Measurements from ENCODE around the gene CALR. TPM values are rescaled to one million over a fixed set of nuclear protein-coding genes. Genes with fewer than 3 reads are reported as not detected.
"Not testable (repeated sequence)": the region's sequence is repeated elsewhere in the genome, so short reads cannot be mapped to it uniquely, and the experiment has no call there.

CALR gene
- total RNA-seq, 1 donor from 2014 or later: 1,241 TPM

DNA sequence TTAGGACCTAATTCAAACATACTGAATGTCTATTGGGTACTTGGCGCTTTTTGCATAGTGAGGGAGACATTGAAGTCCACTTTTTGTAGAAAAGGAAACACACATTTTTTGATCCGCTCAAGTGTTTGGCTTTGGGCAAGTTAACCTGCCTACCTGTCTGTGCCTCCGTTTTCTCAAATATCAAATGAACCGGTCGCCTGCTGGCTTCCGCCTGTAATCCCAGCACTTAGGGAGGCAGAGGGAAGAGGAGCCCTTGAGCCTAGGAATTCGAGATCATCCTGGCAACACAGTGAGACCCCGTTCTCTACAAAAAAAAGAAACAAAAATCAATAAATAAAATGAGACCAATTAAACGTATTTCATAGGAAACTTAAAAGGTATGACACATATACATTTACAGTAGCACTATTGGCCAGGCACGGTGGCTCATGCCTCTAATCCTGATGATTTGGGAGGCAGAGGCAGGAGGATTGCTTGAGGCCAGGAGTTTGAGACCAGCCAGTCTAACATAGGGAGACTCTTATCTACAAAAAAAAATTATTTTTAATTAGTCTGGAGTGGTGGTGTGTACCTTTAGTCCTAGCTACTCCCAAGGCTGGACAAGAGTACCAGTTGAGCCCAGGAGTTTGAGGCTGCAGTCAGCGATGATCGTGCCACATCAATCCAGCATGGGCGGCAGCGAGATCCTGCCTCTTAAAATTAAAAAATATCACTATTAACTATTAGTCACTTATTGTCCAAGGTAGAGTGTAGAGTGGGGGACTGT is 8.5 kb downstream of the CALR start:
- Mint-ChIP-seq H3K27me3 (ENCODE audit: unreplicated experiment) (no peaks in the 10 kb centered on the region), H3K27ac (ENCODE audit: unreplicated experiment) (peak overlapping the region; percentile 84), H3K9me3 (ENCODE audit: unreplicated experiment) (no peaks in the 10 kb centered on the region), H3K4me1 (ENCODE audit: unreplicated experiment) (peaks cover 28% of the 10 kb centered on the region), H3K4me3 (ENCODE audit: unreplicated experiment) (peak overlapping the region; percentile 86), H3K36me3 (ENCODE audit: unreplicated experiment) (peaks cover 31% of the 10 kb centered on the region)
- no peak for DNase-seq (ENCODE audit: extremely low spot score, unreplicated experiment)
- TF ChIP-seq, protein P1, sequence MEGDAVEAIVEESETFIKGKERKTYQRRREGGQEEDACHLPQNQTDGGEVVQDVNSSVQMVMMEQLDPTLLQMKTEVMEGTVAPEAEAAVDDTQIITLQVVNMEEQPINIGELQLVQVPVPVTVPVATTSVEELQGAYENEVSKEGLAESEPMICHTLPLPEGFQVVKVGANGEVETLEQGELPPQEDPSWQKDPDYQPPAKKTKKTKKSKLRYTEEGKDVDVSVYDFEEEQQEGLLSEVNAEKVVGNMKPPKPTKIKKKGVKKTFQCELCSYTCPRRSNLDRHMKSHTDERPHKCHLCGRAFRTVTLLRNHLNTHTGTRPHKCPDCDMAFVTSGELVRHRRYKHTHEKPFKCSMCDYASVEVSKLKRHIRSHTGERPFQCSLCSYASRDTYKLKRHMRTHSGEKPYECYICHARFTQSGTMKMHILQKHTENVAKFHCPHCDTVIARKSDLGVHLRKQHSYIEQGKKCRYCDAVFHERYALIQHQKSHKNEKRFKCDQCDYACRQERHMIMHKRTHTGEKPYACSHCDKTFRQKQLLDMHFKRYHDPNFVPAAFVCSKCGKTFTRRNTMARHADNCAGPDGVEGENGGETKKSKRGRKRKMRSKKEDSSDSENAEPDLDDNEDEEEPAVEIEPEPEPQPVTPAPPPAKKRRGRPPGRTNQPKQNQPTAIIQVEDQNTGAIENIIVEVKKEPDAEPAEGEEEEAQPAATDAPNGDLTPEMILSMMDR (IDR thresholded peaks at IDR 0.05): no peak

DNA sequence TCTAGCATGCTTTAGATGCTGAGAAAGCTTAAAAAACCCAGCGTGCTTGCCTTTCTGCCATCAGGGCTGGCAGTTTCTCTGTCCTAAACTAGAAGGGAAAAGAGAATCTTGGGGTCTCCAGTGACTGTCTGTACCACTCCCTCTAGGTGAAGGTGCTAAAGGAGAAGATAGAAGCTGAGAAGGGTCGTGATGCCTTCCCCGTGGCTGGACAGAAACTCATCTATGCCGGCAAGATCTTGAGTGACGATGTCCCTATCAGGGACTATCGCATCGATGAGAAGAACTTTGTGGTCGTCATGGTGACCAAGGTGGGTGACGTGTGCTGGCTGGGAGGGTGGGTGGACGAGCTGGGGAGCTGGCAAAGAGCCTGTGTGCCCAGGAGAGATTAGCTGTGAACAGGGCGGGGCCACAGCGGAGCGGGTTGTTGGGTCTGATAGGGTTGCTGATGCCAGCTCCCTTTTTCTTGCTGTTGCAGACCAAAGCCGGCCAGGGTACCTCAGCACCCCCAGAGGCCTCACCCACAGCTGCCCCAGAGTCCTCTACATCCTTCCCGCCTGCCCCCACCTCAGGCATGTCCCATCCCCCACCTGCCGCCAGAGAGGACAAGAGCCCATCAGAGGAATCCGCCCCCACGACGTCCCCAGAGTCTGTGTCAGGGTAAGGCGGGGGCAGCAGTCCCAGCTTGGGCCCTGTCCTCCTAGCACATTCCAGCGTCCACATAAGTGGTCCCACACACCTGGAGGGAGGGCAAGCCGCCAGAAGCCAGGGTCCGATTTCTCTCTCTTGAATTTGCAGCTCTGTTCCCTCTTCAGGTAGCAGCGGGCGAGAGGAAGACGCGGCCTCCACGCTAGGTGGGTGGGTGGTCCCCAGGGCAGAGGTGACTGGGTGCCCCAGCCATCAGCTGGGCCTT is 9.5 kb downstream of the CALR start:
- H3K27ac Mint-ChIP-seq (ENCODE audit: unreplicated experiment): peak overlapping the region; percentile 31
- peak overlapping the region; percentile 12 for H3K4me3 Mint-ChIP-seq (ENCODE audit: unreplicated experiment)
- peaks cover 29% of the 10 kb centered on the region for H3K36me3 Mint-ChIP-seq (ENCODE audit: unreplicated experiment)
- TF ChIP-seq, protein P1 (IDR thresholded peaks at IDR 0.05): no peak
- H3K4me1 Mint-ChIP-seq (ENCODE audit: unreplicated experiment): peaks cover 34% of the 10 kb centered on the region
- DNase-seq (ENCODE audit: extremely low spot score, unreplicated experiment): no peak
- no peaks in the 10 kb centered on the region for H3K27me3 Mint-ChIP-seq (ENCODE audit: unreplicated experiment)
- no peaks in the 10 kb centered on the region for H3K9me3 Mint-ChIP-seq (ENCODE audit: unreplicated experiment)

DNA sequence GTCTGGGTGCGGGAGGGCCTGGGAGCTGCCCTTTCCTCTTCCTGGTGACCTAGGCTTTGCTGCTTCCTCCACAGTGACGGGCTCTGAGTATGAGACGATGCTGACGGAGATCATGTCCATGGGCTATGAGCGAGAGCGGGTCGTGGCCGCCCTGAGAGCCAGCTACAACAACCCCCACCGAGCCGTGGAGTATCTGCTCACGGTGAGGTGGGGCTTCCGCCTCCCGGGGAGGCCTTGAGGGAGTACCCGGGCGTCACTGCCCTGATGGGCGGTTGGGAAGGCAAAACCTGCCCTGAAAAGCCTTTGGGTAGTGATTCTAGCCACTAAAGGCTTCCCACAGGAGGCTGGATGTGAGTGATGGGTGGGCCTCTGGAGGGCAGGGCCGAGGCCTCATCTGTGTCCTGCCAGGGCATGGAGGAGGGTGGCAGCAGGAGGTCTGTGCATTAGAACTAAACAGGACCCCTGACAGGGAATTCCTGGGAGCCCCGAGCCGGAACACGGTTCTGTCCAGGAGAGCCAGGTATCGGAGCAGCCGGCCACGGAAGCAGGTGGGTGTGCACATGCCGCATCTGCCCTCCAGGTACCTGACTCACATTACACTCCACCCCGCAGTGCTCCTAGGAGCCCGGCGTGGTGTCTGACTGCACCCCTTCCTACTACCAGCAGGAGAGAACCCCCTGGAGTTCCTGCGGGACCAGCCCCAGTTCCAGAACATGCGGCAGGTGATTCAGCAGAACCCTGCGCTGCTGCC is 10.4 kb downstream of the CALR start:
- Mint-ChIP-seq H3K9me3 (ENCODE audit: unreplicated experiment) (no peaks in the 10 kb centered on the region), H3K4me3 (ENCODE audit: unreplicated experiment) (no peak overlapping the region)

DNA sequence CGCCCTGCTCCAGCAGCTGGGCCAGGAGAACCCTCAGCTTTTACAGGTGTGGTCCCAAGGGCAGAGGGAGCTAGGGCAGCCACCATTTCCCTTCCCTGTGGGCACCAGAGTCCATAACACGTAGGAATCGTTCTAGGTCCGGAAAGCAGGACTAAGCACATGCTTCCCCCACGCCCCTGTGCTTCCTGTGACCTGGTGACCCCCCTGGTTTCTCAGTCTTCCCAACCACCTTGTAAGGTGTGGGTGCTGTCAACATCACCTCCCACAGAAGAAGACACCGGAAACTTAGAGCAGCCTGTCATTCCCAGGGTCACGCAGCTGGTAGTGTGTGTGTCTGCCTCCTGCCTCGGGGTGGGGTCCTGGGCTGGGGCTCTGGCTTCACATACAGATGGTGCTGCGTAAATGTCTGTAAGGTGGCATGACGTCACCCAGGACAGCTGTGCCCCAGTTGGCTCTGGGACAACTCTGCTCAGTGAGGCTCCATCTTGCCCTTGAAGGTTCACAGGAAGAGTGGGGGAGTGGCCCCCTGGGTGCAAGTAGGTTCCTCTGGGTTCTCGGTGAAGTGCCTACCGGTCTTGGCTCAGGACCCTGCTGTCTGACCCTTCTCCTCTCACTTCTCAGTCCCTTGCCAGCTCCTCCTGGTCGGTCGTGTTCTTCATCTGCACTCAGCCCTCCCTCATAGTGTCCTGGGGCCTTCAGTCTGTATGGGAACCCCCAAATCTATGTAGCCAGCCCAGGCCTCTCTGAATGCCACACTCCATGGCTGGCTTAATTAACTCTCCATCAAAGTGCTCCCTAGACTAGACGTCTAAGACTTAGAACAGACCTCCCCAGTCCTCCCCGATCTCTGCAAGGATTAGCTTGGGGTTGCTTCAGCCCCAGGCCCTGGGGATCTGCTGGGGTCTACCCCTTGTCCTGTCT is 11.2 kb downstream of the CALR start:
- TF ChIP-seq, protein P1 (IDR thresholded peaks at IDR 0.05): no peak
- no peaks in the 10 kb centered on the region for H3K27me3 Mint-ChIP-seq (ENCODE audit: unreplicated experiment)
- H3K4me1 Mint-ChIP-seq (ENCODE audit: unreplicated experiment): peaks cover 41% of the 10 kb centered on the region
- DNase-seq (ENCODE audit: extremely low spot score, unreplicated experiment): no peak
- no peak overlapping the region for H3K4me3 Mint-ChIP-seq (ENCODE audit: unreplicated experiment)
- H3K9me3 Mint-ChIP-seq (ENCODE audit: unreplicated experiment): no peaks in the 10 kb centered on the region
- peak overlapping the region; percentile 12 for H3K27ac Mint-ChIP-seq (ENCODE audit: unreplicated experiment)
- H3K36me3 Mint-ChIP-seq (ENCODE audit: unreplicated experiment): peaks cover 30% of the 10 kb centered on the region

More for the DNA sequence above, 10.4 kb downstream of the CALR start:
- H3K36me3 Mint-ChIP-seq (ENCODE audit: unreplicated experiment): peaks cover 23% of the 10 kb centered on the region
- DNase-seq (ENCODE audit: extremely low spot score, unreplicated experiment): no peak
- no peak overlapping the region for H3K27ac Mint-ChIP-seq (ENCODE audit: unreplicated experiment)
- TF ChIP-seq, protein P1 (IDR thresholded peaks at IDR 0.05): no peak
- H3K4me1 Mint-ChIP-seq (ENCODE audit: unreplicated experiment): peaks cover 40% of the 10 kb centered on the region
- no peaks in the 10 kb centered on the region for H3K27me3 Mint-ChIP-seq (ENCODE audit: unreplicated experiment)

DNA sequence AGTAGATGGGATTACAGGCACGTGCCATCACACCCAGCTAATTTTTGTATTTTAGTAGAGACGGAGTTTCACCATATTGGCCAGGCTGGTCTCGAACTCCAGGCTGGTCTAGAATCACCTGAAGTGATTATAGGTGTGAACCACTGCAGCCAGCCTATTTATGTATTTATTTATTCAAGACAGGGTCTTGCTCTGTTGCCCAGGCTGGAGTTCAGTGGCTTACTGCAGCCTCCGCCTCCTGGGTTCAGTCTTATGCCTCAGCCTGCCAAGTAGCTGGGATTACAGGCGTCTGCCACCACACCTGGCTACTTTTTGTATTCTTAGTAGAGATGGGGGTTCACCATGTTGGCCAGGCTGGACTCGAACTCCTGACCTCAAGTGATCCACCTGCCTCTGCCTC is 13.6 kb downstream of the CALR start:
- H3K4me3 Mint-ChIP-seq (ENCODE audit: unreplicated experiment); DNase-seq (ENCODE audit: extremely low spot score, unreplicated experiment); H3K9me3 Mint-ChIP-seq (ENCODE audit: unreplicated experiment); H3K27me3 Mint-ChIP-seq (ENCODE audit: unreplicated experiment): not testable (repeated sequence)
- peak overlapping the region; percentile 34 for H3K27ac Mint-ChIP-seq (ENCODE audit: unreplicated experiment)
- peaks cover 44% of the 10 kb centered on the region for H3K4me1 Mint-ChIP-seq (ENCODE audit: unreplicated experiment)
- H3K36me3 Mint-ChIP-seq (ENCODE audit: unreplicated experiment): peaks cover 27% of the 10 kb centered on the region
